ENCODE results near the gene MAN1C1.
"Not testable (repeated sequence)": the region's sequence is repeated elsewhere in the genome, so short reads cannot be mapped to it uniquely, and the experiment has no call there.

Gene MAN1C1

DNA sequence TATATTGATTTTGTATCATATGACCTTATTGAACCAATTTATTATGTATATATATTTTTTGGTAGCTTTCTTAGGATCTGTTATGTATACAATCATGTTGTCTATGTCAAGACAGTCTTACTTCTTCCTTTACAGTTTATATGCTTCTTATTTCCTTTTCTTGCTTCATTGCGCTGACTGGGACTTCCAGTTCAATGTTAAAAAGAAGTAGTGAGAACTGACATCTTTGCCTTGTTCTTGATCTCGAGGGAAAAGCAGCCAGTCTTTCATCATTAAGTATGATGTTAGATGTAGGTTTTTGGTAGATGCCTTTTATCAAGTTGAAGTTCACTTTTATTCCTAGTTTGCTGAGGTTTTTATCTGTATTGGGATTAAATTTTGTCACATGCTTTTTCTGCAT lies 17.5 kb downstream of the MAN1C1 start:
- TF ChIP-seq ISL1 (CRISPR knock-in tag; IDR thresholded peaks at IDR 0.05) (no peak), TOX (CRISPR knock-in tag; IDR thresholded peaks at IDR 0.05; ENCODE audit: borderline replicate concordance) (no peak), CSDC2 (CRISPR knock-in tag; IDR thresholded peaks at IDR 0.05) (no peak), SNAI2 (CRISPR knock-in tag; IDR thresholded peaks at IDR 0.05) (no peak)
- no peak for ATAC-seq

- TF ChIP-seq SNAI2 (CRISPR knock-in tag; IDR thresholded peaks at IDR 0.05): no peak
- TF ChIP-seq ZC3H10 (CRISPR knock-in tag; IDR thresholded peaks at IDR 0.05): no peak
- no peak for TF ChIP-seq TCF4 (CRISPR knock-in tag; IDR thresholded peaks at IDR 0.05; ENCODE audit: borderline replicate concordance)
- no peak for TF ChIP-seq ZFP30 (CRISPR knock-in tag; IDR thresholded peaks at IDR 0.05)
- TF ChIP-seq ISL1 (CRISPR knock-in tag; IDR thresholded peaks at IDR 0.05): no peak
- TF ChIP-seq GLIS3 (CRISPR knock-in tag; IDR thresholded peaks at IDR 0.05): no peak
- no peak for TF ChIP-seq TSHZ2 (CRISPR knock-in tag; IDR thresholded peaks at IDR 0.05)
- TF ChIP-seq ZNF70 (CRISPR knock-in tag; IDR thresholded peaks at IDR 0.05): no peak
- TF ChIP-seq ZNF8 (CRISPR knock-in tag; IDR thresholded peaks at IDR 0.05): no peak
- no peak for TF ChIP-seq ZFP3 (CRISPR knock-in tag; IDR thresholded peaks at IDR 0.05)
- no peak for TF ChIP-seq ZNF565 (CRISPR knock-in tag; conservative IDR thresholded peaks at IDR 0.05; ENCODE audit: low read depth)
- no peak for TF ChIP-seq TOX (CRISPR knock-in tag; IDR thresholded peaks at IDR 0.05; ENCODE audit: borderline replicate concordance)
- TF ChIP-seq RARB (CRISPR knock-in tag; IDR thresholded peaks at IDR 0.05): no peak
- no peak for TF ChIP-seq CSRNP3 (CRISPR knock-in tag; IDR thresholded peaks at IDR 0.05)
- no peak for TF ChIP-seq ESRRG (CRISPR knock-in tag; IDR thresholded peaks at IDR 0.05)
- ATAC-seq: no peak
Observed at GRCh38 chr1:25634896-25635295, 18.3 kb downstream of the MAN1C1 start.

GRCh38 chr1:25636141-25636540 lies 19.6 kb downstream of the MAN1C1 start:
- not testable (repeated sequence) for ATAC-seq

DNA sequence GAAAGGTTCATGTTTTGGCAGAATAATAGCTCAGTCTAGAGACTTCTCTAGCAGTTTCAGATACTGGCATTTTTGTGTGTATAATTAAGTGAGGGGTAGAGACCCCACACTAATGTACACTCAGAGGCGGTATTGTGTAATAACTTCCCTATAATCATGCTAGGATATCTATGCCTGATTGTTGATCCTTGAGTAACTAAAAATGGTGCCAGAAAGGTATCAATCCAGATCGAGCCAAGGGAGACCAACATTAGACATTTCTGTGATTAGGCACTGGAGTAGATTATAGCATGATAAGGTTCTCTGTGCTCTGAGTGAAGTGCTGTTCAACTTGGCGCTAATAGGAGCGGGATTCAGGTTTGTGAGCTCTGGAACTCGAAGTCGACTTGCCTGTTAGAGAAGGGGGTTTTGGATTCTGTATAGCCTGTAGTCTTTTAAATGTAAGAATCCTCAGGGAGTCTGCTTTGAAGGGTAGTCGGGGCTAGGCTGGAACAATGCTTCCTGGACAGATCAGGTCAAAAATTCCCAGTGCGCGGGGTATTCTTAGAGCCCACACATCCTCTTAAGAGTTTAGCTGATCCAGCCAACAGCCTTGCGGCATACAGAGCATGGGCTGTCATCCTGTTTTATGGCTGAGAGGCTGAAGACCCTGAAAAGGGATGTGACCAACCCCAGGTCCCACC lies 24.2 kb downstream of the MAN1C1 start:
- TF ChIP-seq ZFP3 (CRISPR knock-in tag; IDR thresholded peaks at IDR 0.05): no peak
- TF ChIP-seq ESRRG (CRISPR knock-in tag; IDR thresholded peaks at IDR 0.05): no peak
- TF ChIP-seq OSR1 (CRISPR knock-in tag; IDR thresholded peaks at IDR 0.05): no peak
- no peak for TF ChIP-seq SNAI2 (CRISPR knock-in tag; IDR thresholded peaks at IDR 0.05)
- no peak for TF ChIP-seq ZC3H10 (CRISPR knock-in tag; IDR thresholded peaks at IDR 0.05)
- ATAC-seq: no peak

GRCh38 chr1:25641329-25641725 lies 24.7 kb downstream of the MAN1C1 start:
- TF ChIP-seq CSRNP3 (CRISPR knock-in tag; IDR thresholded peaks at IDR 0.05): no peak
- TF ChIP-seq ZFP3 (CRISPR knock-in tag; IDR thresholded peaks at IDR 0.05): no peak
- TF ChIP-seq ZNF565 (CRISPR knock-in tag; conservative IDR thresholded peaks at IDR 0.05; ENCODE audit: low read depth): no peak
- ATAC-seq: no peak

DNA sequence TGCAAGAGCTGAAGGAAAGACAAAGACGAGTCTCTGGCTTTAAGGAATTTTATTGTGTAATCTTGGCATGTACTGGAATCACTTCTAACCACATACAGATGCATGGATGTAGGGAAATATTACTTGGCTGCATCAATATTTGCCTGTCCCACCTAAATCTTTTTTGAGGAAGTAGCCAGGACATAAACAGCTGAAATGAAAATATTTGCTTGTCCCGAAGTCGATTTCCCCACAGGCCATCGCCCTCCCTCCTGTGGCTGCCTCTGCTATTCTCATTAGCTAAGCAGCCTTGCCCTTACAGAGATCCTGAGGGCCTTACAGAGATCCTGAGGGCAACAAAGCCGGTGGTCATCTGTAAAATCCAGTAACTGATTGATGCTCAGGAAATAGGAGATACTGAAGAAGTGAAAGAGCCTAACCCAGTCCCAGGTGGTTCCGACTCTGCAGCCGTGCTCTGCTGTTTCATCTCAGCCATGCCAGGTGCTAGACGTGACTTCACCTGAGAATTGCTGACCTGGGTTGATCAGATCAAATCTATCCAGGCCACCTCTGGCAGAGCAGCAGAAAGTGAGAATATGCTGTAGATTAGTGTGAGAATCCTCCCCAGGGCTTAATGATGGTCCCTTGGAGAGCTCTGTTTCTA lies 25.5 kb downstream of the MAN1C1 start:
- no peak for ATAC-seq
- no peak for TF ChIP-seq RARB (CRISPR knock-in tag; IDR thresholded peaks at IDR 0.05)
- no peak for TF ChIP-seq ZFP3 (CRISPR knock-in tag; IDR thresholded peaks at IDR 0.05)
- TF ChIP-seq TCF4 (CRISPR knock-in tag; IDR thresholded peaks at IDR 0.05; ENCODE audit: borderline replicate concordance): no peak
- TF ChIP-seq ZNF565 (CRISPR knock-in tag; conservative IDR thresholded peaks at IDR 0.05; ENCODE audit: low read depth): no peak
- TF ChIP-seq ARNTL (CRISPR knock-in tag; IDR thresholded peaks at IDR 0.05; ENCODE audit: borderline replicate concordance, low read depth): no peak
- TF ChIP-seq, protein P1, sequence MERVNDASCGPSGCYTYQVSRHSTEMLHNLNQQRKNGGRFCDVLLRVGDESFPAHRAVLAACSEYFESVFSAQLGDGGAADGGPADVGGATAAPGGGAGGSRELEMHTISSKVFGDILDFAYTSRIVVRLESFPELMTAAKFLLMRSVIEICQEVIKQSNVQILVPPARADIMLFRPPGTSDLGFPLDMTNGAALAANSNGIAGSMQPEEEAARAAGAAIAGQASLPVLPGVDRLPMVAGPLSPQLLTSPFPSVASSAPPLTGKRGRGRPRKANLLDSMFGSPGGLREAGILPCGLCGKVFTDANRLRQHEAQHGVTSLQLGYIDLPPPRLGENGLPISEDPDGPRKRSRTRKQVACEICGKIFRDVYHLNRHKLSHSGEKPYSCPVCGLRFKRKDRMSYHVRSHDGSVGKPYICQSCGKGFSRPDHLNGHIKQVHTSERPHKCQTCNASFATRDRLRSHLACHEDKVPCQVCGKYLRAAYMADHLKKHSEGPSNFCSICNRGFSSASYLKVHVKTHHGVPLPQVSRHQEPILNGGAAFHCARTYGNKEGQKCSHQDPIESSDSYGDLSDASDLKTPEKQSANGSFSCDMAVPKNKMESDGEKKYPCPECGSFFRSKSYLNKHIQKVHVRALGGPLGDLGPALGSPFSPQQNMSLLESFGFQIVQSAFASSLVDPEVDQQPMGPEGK (CRISPR knock-in tag; IDR thresholded peaks at IDR 0.05; ENCODE audit: borderline replicate concordance): no peak
- no peak for TF ChIP-seq ZC3H10 (CRISPR knock-in tag; IDR thresholded peaks at IDR 0.05)
- TF ChIP-seq BACH2 (CRISPR knock-in tag; IDR thresholded peaks at IDR 0.05; ENCODE audit: borderline replicate concordance): no peak
- TF ChIP-seq ISL1 (CRISPR knock-in tag; IDR thresholded peaks at IDR 0.05): no peak
- TF ChIP-seq CSRNP3 (CRISPR knock-in tag; IDR thresholded peaks at IDR 0.05): no peak
- TF ChIP-seq, protein P2, sequence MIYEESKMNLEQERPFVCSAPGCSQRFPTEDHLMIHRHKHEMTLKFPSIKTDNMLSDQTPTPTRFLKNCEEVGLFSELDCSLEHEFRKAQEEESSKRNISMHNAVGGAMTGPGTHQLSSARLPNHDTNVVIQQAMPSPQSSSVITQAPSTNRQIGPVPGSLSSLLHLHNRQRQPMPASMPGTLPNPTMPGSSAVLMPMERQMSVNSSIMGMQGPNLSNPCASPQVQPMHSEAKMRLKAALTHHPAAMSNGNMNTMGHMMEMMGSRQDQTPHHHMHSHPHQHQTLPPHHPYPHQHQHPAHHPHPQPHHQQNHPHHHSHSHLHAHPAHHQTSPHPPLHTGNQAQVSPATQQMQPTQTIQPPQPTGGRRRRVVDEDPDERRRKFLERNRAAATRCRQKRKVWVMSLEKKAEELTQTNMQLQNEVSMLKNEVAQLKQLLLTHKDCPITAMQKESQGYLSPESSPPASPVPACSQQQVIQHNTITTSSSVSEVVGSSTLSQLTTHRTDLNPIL (CRISPR knock-in tag; IDR thresholded peaks at IDR 0.05; ENCODE audit: low read depth): no peak

All from SK-N-SH treated with all-trans-retinoic acid at 6 μM for 48 hours (cell line).